Activated CD4-positive, CD25-positive, alpha-beta regulatory T cell (primary cell): ENCODE results near the gene ARHGEF12.

Experiments
- DNase-seq, 4 experiments: peaks; one replicate each; lab custom pipeline; 2025; lab: John Stamatoyannopoulos, UW

The ARHGEF12 gene

DNA sequence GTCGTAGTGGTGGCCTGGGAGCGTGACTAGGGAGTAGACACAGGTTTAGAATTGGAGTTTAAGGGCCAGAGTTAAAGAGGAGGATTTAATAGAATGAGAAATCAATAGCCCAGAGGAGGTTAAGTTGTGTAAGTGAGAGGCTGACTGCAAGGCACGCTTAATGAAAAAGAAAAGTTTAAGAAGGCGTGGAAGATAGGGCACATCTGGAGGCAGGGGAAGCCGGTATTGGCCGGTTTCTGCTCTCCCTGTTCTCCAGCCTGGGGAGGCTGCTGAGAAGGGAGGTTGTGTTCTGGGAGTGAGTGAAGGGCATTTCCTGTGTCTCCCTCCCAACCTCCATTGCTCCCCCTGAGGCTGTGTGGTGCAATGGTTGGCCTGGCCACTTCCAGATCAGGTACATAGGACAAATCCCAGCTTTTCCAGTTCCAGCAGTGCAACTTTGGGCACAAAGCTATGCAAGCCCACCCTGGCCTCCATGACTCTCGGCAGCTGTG is 181.6 kb downstream of the ARHGEF12 start:
- no peak for DNase-seq

DNA sequence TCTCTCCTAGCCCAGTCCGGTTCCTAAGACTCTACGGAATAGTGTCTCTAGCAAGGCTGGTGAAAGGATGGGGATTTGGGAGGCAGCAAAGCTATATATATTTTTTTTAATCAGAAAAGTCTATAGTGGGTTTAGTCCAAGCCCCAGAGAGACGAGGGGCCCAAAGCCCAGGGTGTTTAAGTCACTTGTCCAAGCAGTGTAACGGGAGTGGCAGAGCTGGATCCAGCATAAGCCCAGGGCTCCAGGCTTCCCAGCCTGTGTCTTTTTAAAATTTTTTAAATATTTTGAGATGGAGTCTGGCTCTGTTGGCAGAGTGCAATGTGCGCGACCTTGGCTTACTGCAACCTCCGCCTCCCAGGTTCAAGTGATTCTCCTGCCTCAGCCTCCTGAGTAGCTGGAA is 182.1 kb downstream of the ARHGEF12 start:
- no peak for DNase-seq

DNA sequence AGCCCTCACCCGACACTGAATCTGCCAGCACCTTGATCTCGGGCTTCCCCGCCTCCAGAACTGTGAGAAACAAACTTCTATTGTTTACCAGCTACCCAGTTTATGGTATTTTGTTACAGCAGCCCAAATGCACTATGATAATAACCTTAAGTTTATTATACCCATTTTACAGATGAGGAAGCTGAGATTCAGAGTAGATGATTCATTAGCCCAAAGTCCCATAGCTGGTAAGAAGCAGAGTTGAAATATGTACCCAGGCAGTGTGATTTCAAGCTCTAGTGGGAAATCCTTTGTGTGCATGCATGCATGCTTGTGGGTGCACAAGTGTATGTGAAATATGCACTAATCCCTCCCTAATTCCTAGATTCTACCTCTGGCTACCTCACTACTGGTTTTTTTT is 183.3 kb downstream of the ARHGEF12 start:
- DNase-seq, result no peak

DNA sequence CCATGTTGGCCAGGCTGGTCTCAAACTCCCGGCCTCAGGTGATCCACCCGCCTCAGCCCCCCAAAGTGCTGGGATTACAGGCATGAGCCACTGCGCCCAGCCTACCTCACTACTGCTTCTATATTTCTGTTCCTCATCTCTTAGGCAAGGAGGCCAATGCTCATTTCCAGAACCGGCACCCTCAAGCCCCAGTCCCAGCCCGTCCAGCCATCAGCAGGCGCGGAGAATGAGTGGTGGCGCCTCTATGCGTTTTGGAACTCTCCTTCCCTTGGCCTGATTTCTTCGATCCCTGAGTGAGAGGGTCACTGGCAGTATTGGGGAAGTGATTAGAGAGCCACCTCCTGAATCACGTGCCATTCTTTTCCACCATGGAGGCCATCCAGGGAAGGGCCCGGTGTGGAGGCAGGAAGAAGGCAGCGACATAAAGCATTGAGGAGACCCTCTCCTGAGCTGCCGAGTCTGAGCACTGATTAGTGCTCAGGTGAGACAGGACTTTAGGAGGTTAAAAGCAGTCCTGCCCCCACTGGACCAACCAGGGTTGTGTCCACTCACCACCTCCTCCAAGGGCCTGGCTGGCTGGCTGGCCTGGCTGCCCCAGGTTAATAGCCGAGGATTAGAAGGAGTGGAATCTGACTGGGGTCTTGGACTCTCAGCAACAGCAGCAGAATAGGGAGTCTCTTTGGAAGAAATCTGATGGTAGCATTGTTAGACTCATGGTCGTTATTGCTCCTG is 184.0 kb downstream of the ARHGEF12 start:
- no peak for DNase-seq

DNA sequence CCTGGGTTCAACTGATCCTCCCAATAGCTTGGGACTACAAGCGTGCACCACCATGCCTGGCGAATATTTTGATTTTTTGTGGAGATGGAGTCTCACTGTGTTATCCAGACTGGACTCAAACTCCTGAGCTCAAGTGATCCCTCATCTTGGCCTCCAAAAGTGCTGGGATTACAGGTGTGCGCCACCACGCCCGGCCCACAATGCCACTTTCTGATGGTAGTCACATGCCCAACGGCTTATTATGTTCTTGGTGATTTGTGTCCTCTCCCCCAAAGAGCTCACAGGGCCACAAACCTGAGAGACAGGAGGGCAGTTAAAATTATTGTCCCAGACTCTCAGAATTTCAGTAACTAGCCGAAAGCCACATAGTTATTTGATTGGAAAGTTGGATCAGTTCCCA is 185.0 kb downstream of the ARHGEF12 start:
- DNase-seq, result no peak

DNA sequence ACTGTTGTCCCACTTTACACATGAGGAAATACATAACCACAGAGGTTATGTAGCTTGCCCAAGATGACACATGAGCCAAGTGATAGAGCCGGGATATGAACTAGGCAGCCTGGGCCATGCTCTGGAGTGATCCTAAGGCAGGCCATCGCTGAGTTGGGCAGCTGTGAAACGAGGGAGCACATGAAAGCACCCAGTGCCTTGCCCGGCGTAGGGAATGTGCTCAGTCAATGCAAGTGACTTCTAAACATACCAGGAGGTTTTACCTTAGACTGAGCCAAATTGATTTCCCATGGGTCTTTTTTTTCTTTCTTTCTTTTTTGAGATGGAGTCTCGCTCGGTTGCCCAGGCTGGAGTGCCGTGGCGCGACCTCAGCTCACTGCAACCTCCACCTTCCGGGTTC is 185.8 kb downstream of the ARHGEF12 start:
- DNase-seq, result no peak

DNA sequence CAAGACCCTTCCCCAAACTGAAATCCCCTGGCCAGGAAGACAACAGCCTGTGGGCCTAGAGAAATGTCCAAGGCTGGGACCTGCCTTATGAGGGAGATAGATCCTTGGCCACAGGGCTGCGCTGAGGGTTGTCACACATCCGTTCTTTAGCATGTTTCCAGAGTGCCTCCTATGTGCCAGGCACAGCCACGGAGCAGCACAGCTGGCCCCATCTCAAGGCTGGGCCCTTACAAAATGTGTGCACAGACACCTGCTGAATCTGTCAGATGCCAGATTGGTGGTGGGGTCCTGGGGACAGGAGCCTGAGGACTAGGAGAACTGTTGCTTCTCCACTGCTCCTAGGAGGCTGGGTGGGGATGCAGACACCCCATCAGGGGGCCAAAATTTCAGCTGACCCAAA is 186.5 kb downstream of the ARHGEF12 start:
- no peak for DNase-seq

DNA sequence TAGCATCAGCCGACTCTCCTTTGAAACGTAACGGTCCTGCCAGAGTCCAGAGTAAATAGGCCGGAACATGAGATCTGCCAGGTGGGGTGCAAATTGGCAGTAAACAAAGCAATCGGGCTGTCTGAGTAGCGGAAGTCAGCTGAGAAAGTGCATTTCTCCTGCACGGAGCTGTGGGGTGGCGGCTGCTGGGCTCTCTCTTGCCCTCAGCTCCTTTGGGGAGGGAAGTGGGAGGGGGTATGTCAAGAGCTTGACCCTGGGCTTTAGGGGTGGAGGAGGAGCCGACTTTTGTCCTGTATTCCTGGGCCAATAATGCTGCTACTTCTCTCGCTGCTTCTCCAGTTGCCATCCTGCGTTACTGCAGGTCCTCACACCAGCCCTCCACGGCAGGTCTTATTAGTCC is 187.0 kb downstream of the ARHGEF12 start:
- DNase-seq, result no peak

DNA sequence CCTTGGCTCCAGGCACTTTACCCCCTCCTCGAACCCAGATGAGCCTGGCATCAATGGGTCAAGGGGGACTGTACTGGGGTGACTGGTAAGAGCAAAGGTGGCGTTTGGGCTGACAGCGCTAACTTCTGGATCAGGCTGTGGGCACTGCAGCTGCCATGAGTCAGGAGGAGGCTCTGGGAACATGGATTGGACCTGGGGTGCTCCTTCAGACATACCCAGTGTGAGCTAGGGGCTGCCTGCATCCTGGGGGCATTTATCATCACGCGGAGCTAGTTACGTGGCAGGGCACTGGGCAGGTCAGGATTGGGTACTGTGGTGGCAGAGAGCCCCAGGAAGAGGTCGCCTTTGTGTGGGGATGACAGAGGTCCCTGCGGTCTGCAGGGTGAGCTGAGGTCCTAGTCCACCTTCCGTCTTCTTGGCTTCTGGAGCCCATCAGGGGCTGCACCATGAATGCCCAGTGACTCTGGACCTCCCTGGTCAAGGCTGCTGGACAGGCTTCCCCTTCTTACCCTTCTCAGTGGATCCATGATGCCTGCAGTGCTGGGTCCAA is 188.4 kb downstream of the ARHGEF12 start:
- DNase-seq, result no peak

DNA sequence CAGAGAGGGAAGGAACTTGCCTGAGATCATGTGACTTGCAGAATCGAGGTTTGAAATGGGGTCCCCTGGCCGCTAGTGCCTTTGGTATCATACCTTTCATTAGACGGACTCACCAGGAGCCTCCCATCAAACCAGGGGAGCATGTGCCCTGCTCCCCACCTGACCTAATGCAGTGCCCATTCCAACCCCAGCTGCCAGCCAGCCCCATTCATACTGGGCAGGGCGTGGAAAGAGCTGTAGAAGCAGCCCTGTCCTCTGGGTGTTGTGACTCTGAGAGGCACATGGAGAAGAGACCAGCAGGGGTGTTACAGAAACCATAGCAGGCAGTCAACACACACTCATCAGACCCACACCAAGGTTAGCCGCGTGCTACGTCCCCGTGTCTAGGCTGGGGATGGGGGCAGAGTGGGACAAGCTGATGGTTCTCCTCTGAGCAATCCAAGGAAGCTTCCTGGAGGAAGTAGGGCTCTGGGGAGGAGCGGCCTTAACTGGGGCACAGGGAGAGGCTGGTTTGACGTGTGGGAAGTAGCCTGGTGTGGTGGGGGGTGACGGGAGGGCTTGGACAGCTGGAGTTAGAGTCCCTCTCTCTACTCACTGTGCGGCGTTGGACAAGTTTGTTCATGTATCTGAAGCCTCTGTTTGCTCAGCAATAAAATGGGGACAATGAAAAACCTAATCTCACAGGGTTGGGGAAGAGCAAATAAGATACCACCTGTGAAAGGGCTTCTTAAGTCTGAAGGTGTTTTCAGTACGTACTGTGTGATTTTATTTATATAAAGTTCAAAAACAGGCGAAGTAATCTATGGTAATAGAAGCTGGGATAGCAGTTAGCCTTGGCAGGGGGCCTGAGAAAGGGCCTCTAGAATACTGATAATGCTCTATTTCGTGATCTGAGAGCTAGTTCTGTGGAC is 189.3 kb downstream of the ARHGEF12 start:
- no peak for DNase-seq

DNA sequence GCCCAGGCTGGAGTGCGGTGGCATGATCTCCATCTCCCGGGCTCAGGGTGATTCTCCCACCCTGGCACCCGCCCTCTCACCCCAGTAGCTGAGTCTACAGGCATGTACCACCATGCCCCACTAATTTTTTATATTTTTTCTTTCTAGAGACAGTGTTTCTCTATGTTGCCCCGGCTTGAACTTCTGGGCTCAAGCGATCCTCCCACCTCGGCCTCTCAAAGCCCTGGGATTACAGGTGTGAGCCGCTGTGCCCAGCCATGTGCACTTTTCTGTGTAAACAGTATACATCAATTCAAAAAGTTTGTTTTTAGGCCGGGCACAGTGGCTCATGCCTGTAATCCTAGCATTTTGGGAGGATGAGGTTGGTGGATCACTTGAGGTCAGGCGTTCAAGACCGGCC is 190.0 kb downstream of the ARHGEF12 start:
- no peak for DNase-seq

DNA sequence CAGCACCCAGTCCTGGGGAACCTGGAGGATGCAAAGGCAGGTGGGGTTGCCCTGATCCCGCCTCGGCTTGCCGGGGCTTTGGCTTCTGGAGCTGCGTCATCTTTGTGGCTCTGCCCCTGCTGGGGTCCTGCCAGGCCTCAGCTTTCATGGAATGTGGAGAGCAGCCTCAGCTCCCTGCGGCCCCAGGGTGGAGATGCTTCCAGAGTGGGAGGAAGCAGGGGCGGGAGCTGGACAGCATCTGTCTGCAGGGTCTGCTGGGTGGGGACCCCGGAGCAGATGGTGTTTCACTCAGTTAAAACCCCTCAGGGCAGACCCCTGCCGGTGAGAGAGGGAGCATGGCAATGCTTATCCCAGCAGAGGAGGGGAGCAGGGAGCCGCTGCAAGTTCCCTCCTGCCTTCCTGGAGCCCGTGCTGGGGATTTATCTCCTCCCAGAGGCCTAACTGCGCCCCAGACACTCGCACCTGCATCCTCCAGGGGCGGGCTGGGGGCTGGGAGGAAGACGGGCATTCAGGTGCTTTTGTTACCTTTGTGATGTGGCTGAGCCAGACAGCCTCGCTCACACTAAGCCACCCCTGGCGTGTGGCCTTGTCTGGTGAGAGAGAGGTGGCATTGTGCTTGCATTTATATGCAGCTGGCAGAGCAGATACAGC is 191.0 kb downstream of the ARHGEF12 start:
- DNase-seq, result no peak

DNA sequence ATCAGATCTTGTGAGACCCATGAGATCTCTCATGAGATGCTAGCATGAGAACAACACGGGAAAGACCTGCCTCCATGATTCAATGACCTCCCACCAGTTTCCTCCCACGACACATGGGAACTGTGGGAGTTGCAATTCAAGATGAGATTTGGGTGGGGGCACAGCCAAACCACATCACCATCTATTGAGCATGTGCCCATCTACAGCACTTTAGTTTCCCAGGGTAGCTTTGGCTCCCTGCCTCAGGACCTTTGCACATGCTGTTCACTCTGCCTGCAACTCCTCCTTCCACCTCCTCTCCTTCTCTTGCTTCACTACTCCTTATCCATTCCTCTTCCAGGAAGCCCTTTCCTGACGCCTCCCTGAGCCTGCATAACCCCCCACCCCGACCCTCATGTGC is 192.5 kb downstream of the ARHGEF12 start:
- DNase-seq, result no peak

DNA sequence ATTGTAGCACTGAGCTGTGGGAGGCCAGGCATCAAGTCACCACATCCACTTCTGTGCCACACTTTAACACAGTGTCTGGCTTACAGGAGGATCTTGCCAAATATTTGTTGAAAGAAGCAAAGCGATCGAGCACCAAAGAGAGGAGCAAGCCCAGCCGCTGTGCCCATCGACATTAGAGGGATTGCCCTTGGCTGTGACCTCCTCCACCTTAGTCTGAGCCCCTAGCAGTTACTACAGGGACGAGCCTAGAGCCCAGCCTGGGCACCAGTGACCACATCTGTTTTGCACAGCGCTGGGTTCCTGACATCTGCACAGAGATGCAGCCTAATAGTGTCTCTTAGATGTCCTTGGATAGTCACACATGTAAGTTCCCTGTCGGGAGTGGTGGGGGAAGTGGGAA is 193.0 kb downstream of the ARHGEF12 start:
- DNase-seq, result no peak

DNA sequence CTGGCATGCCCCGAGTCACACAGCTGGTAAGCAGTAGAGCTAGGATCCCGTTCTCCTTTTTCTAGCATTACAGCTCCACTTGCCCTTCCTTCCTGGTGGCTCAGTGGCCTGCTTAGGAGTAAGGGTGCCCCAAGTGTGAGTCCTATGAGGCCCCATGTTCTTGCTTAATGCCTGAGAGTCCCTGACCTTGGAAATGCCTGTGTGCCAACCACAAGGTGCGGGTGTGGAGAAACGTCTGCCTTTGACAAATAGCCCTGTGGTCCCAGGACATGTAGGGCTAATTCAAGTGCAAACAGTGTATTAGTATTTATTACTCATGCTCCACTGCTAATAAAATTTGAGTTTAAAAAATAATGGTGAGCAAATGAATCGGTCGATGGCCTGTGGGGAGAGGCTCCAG is 193.7 kb downstream of the ARHGEF12 start:
- DNase-seq, result no peak

DNA sequence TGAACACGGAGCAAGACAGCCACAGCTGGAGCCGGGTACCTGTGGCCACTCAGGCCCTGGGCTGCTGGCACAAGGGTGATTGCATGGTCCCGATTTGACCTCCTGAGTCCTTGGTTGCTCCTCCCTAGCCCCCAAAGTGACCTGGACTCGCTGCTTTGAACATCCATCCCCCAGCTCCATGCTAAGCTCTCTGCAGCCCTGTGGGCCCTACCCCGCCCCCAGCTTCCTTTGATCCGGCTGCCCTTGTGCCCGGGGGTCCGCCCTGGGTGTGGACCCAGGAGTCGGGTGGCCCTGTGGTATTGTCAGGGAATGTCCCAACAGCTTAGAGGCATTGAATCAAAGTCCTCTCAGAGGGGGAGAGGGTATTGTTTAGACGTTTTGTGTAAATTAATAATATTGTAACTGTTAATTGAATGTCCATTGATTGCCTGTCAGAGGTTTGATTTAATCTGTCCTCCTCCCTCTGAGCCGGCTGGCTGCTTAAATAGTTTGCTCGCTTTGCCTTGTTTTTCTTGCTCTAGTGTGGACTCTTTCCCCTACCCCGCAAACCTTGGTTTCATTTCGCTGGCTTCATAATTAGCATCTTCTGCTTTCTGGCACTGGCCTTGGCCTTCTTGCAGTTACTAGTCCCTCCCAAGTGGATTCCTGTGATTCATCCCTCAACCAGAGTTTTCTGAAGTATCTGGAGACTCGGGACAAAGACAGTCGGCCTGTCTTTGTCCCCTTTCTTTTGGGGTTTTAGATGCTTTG is 196.0 kb downstream of the ARHGEF12 start:
- no peak for DNase-seq

DNA sequence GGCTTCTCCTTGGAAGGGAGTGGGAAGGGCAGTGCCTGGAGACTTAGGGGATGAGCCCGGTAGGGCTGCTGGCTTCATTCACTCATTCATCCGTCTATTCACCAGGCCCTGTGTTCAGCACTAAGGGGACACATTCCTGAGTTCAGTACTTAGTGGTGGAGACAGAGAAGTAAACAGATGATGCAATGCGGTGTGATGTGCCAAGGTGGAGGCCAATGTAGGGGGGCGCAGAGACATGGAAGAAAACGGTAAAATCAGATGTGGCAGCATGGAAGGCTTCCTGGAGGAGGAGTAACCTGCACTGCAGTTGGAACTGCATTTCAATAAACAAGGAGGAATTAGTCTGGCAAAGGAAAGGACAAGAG is 196.6 kb downstream of the ARHGEF12 start:
- no peak for DNase-seq

DNA sequence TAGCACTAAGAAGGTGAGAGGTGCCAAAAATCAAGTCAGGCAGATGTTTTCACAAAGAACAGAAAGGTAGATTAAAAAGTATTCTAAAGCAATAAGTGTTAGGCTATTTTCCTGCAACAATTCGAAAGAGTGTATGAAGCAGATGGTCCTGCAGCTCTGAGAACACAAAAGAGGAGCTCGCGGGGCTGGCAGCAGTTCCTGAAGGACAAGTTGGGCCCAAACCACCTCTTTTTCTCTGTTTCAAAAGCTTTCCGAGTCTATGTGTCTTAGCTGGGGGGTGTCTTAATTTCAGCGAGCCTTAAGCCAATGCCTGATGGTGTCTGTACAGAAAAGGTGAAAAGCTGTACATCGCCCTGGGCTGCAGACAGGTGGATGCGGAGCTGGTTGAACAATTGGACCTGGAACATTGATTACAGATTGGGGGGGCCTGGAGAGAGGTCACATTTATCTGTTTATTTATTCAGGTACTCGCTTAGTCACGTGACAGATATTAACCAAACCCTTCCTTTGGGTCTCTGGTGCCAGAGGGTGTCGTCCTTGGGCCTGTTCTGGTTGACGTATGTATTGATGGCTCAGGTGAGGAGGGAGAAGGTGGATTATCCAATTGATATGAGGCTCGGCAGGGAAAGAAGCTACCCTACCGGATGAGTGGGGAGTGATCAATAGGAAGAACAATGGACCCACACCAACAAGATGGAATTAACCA is 200.0 kb downstream of the ARHGEF12 start:
- no peak for DNase-seq

DNA sequence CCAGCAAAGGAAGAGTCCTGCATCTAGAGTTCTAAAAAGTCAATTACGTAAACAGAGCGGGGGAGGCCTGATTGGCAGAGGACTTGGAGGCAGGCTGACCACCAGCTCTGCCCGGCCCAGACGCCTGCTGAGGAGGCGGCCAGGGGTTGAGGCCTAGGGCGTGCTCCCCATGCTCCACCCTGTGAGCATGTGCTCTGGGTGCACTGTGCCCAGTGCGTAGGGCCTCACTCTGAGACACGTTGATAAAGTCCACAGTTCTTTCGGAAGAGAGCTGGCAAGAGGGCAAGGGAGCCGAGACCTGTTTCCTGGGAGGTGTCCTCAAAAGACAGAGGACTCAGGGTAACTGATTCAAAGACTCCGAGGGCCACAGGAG is 200.6 kb downstream of the ARHGEF12 start:
- DNase-seq, result no peak

DNA sequence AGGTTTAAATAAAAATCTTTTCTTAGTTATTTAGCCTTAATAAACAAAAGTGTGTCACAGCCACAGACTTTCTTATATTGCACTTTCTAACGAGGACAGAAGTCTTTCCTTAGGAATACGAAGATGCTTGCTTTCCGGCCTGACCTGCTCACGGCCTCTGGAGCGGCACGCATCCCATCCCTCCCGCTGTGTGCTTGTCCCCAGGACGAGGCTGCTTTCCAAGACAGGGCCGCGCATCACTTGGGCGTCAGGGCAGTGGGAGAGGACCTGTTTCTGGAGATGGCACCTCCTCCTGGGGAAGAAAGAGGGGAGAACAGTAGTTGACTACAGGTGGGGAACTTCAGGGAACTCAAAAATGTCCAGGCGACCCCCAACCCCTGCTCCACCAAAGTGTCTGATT is 201.8 kb downstream of the ARHGEF12 start:
- DNase-seq, result no peak

DNA sequence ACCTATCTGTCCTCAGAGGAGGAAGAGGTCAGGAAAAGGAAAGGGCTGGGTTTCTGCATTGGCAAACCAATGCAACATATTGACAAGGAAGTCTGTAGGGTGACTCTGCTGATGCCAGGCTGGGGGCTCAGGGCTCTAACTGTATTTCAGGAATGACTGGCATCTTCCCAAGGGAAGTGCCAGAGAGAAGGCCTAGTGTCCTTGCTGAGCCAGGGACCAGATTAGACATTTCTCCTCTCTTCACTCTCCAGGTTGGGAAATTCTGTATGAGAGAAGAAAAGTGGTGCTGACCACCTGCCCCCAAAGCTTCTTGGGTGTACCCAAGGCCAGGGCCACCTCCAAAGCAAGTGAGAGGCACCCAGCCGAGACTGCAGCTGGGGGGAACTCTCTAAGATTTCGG is 202.5 kb downstream of the ARHGEF12 start:
- no peak for DNase-seq
